ENCODE measurements around the gene CLEC1B.
"Not testable (repeated sequence)": the region's sequence is repeated elsewhere in the genome, so short reads cannot be mapped to it uniquely, and the experiment has no call there.

CLEC1B gene

DNA sequence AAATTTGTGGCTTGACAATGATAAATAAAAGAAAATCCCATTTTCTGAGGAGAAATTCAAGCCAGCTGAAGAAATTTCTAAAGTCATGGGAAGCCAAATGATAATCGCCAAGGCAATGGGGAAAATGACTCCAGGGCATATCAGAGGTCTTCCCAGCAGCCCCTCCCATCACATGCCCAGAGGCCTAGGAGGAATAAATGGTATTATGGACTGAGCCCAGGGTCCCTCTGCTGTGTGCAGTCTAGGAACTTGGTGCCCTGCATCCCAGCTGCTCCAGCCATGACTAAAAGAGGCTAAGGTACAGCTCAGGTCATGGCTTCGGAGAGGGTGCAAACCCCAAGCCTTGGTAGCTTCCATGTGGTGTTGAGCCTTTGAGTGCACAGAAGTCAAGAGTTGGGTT lies 23.3 kb downstream of the CLEC1B start:
- in situ Hi-C loops (cut with MboI; ENCODE audit: low sequenced_read_pairs), result no loop called here

DNA sequence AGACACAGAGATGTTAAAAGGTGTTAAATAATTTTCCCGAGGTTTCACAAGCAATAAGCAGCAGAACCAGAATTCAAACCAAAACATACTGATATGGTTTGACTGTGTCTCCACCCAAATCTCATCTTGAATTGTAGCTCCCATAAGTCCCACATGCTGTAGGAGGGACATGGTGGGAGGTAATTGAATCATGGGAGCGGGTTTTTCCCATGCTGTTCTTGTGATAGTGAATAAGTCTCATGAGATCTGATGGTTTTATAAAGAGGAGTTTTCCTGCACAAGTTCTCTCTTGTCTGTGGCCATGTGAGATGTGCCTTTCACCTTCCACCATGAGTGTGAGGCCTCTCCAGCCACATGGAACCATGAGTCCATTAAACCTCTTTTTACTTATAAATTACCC lies 24.2 kb downstream of the CLEC1B start:
- in situ Hi-C loops (cut with MboI; ENCODE audit: low sequenced_read_pairs), result not testable (repeated sequence)

DNA sequence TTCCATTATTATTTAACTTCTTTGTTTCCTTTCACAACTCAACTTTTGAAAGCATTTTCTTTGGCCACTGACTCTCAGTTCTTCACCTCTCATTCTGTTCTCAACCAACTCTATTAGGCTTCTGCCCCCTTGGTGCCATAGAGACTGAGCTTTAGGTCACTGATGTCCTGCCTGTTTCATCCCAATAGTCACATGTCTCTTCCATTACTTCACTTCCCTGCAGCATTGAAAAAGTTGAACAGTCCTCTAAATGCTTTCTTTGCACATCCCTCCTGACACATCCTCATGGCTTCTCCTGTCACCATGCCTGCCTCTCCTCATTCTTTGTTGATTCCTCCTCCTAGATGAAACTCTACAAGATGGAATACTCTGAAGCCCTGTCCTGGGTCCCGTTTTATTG lies 25.0 kb downstream of the CLEC1B start:
- in situ Hi-C loops (cut with MboI; ENCODE audit: low sequenced_read_pairs), result no loop called here

DNA sequence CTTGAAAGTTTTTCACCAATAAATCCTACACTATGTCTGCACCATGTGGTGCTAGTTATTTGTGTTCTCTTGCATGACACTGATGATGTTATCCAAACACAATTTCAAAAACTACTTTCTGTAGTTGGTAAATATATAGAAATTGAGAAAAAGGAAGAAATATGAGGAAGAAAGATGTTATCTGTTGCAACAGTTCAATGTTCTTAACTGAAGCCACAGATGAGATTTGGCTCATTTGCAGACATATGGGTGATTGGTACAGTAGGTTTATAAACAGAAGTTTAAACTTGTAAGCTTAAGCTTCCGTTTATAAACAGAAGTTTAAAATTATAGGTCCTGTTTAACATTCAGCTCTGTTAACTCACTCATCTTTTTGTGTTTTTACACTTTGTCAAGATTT lies 27.7 kb downstream of the CLEC1B start, which contains the start of gene CLEC12A:
Gene CLEC12A (plus strand): TSS at position 229 of the 400 bp plus-strand sequence. CDS start 188 bp downstream, outside the sequence.
- in situ Hi-C loops (cut with MboI; ENCODE audit: low sequenced_read_pairs), result no loop called here

DNA sequence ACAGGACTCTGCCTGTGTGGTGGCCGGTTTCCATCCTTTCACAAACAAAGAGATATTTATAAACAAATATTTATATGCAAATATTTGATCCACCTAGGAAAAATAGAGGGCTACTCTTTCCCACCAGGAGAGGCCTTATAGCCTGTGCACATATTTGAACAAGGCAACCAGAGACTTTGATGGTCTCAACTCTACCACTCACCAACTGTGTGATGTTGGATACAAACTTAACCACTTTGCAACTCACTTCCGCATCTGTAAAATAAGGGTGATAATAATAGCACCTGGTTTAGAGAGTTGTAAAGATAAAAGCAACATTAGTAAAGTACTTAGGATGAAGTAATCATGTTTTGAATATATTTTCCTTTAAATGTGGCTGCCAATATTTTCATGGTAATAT lies 29.2 kb downstream of the CLEC1B start:
- in situ Hi-C loops (cut with MboI; ENCODE audit: low sequenced_read_pairs), result no loop called here

DNA sequence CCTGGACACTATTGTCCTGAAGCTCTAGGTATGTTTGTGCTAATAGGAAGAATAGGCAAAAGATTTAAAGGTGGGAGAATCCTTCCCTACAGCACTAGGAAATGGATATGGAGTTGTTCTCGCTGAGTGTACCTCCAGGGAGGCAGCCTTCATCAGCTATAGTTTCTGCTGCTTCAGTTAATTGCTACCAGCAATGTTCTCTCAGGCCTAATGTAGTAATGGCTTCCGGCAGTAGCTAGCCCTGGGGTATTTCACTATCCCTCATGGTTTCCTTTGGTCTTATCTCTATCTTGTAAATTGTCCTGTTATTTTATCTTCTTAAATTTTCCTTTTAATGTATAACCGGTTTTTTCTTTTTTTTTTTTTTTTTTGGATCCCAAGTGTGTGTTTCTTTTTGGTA lies 37.0 kb downstream of the CLEC1B start:
- in situ Hi-C loops (cut with MboI; ENCODE audit: low sequenced_read_pairs), result no loop called here

DNA sequence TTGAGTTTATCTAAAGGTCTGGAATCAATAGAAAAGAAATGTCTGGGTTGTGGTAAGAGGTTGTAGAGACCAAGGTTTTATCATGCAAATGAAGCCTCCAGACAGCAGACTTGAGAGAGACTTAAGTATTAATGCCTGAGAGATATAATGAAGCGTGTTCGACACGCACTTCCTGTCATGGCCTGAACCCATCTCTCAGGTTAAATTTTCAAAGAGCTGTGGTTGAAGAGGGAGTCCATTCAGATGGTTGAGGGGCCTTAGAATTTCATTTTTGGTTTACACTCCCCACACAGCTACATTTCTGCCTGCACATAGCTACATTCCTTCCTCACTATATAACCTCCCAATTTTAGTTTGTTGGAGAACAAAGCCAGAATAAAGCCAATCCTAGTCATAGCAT lies 37.8 kb downstream of the CLEC1B start:
- in situ Hi-C loops (cut with MboI; ENCODE audit: low sequenced_read_pairs), result no loop called here

DNA sequence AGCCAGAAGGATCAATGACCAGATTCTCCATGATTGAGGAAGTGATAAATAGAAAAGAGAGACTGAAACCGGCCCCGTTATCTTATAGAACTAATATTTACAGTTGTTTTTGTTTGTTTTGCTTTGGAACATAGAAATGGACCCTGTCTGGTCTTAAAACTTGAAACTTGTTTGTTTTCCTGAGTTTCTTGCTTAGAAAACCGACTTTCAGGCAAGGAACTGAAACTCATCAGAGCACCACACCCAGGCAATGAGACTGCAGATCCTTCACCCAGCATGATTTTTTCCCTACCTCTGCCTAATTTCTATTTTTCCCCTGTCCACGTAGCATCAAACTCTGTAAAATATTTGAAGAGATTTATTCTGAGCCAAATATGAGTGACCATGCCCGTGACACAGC lies 38.3 kb downstream of the CLEC1B start:
- in situ Hi-C loops (cut with MboI; ENCODE audit: low sequenced_read_pairs), result no loop called here

DNA sequence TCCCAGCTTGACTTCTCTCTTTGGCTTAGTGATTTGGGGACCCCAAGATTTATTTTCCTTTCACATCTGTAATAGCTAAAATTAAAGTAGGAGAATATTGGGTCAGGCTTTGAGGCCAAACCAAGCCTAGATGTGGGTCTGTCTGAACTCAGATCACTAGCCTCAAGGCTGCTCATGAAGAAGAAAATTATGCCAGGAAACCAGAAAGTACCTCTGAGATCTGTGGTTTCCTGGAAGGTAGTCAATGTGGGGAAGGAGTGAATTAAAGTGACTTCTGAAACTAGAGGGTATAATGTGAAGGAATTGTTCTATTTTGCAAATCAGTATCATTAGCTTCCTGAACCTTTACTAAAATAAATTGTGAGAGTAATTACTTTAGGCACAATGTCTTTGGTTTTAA lies 41.1 kb downstream of the CLEC1B start:
- in situ Hi-C loops (cut with MboI; ENCODE audit: low sequenced_read_pairs), result no loop called here

DNA sequence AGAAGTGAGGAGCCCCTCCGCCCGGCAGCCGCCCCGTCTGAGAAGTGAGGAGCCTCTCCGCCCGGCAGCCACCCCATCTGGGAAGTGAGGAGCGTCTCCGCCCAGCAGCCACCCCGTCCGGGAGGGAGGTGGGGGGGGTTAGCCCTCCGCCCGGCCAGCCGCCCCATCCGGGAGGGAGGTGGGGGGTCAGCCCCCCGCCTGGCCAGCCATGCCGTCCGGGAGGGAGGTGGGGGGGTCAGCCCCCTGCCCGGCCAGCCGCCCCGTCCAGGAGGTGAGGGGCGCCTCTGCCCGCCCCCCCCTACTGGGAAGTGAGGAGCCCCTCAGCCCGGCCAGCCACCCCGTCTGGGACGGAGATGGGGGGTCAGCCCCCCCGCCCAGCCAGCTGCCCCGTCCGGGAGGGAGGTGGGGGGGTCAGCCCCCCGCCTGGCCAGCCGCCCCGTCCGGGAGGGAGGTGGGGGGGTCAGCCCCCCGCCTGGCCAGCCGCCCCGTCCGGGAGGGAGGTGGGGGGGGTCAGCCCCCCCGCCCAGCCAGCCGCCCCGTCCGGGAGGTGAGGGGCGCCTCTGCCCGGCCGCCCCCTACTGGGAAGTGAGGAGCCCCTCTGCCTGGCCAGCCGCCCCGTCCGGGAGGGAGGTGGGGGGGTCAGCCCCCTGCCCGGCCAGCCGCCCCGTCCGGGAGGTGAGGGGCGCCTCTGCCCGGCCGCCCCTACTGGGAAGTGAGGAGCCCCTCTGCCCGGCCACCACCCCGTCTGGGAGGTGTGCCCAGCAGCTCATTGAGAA lies 45.8 kb downstream of the CLEC1B start:
- in situ Hi-C loops (cut with MboI; ENCODE audit: low sequenced_read_pairs), result not testable (repeated sequence)

DNA sequence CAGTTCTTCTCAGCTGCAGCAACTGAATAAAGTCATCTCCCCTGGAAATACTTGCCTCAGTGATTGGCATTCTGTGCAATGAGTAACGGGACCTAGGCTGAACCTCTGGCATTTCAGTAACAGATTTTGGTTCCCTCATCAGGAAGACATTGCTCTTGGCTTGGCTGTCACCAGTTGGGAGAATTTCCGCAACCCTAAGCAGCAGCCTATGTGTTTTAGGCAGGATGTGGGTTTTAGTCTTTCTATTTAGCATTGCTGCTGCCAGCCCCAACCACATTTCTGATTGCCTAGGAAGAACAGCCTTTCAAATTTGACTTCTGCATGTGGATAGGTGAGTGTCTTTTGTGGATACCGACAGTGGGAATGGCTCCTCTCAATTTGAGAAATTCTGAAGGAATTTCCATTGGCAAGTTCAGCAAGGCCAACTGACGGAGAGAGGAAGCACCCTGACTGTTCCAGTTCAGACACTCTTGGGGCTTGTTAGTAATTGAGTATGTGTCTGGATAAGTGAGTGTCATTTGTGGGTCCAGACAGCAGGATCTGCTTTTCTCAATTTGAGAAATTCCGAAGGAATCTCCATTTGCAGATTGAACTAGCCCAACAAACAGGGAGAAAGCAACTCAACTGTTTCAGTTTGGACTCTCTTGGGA lies 47.8 kb downstream of the CLEC1B start:
- in situ Hi-C loops (cut with MboI; ENCODE audit: low sequenced_read_pairs), result no loop called here

DNA sequence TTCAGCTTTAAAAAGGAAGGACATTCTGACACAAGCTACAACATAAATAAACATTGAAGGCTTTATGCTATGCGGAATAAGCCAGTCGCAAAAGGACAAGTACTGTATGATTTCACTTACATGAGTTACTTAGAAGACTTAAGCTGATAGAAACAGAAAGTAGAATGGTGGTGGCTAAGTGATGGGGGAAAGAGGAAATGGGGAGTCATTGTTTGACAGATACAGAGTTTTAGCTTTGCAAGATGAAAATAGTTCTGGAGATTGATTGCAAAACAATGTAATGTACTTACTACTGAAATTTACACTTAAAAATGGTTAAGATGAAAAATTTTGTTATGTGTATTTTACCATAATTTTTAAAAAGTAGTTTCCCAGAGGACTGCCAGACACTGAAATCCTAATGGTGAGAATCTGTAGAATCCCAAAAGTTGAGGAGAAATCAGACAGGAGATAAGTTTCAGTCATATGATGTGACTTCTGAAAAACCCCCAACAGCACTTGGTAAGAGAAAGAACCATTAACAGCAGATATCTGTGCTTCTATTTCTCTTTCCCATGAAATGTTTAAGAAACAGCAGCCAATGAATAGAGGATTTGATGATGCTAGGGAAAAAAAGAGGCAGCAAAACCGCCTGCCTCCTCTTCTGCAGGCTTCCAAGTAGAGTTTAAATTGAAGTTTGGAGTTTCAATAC lies 50.2 kb downstream of the CLEC1B start:
- in situ Hi-C loops (cut with MboI; ENCODE audit: low sequenced_read_pairs), result no loop called here

DNA sequence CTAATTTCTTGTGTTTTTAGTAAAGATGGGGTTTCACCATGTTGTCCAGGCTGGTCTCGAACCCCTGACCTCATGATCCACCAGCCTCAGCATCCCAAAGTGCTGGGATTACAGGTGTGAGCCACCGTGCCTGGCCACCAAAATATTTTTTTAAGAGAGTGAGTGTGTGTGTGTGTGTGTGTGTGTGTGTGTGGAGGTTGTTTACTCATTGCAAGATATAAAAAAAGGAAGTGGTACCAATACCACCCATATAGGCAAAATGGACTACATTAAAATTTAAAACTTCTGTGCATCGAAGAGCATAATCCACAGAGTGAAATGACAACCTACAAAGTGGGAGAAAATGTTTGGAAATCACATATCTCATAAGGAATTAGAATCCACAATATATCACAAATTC lies 51.2 kb downstream of the CLEC1B start:
- in situ Hi-C loops (cut with MboI; ENCODE audit: low sequenced_read_pairs), result no loop called here

DNA sequence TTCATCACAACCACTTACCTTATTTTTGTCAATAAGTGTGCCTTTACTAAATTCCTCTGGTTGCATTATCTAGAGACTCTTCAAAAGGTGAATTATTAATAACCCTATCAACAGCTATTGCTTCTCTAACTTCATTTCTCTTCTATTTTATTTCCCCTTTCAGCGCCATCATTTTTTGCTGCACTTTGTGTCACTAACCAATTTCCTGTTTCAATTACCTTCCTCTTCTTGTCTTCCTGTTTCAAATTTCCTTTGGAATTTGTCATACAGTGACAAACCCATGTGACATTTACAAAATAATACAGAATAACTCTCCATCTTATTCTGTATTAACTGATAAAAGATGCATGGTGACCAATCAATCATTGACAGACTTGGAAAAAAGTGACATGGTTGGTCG lies 54.5 kb downstream of the CLEC1B start:
- in situ Hi-C loops (cut with MboI; ENCODE audit: low sequenced_read_pairs), result no loop called here

DNA sequence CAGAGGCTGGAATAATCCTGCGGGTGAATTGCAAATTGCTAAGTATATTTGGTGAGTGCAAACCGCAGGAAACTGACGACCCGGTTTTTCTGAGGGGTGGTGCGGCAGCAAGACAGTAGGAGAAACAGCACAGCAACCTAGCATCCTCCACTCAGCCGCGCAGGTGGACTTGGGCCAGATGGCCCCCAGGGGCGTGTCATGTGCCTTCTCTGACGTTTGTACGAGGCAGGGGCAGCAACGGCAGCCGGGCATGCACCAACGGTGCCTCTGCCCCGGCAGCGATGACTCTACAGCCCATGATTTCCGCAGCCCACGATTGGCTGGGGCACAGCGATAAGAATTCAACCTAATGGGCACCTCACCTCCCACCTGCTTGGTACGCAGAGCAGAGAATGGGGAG lies 55.7 kb downstream of the CLEC1B start:
- in situ Hi-C loops (cut with MboI; ENCODE audit: low sequenced_read_pairs), result no loop called here

Data from hTERT RPE-1 (cell line).